HG03457 (cell line): ENCODE results near the gene TESMIN.

Experiments
- ATAC-seq: cut with Tn5 transposase; IDR thresholded peaks from one replicate; pipeline ENCODE4 v1.9.1; 2021; ENCODE audit warnings: moderate number of reproducible peaks; ENCODE audit not compliant: unreplicated experiment

Gene TESMIN

DNA sequence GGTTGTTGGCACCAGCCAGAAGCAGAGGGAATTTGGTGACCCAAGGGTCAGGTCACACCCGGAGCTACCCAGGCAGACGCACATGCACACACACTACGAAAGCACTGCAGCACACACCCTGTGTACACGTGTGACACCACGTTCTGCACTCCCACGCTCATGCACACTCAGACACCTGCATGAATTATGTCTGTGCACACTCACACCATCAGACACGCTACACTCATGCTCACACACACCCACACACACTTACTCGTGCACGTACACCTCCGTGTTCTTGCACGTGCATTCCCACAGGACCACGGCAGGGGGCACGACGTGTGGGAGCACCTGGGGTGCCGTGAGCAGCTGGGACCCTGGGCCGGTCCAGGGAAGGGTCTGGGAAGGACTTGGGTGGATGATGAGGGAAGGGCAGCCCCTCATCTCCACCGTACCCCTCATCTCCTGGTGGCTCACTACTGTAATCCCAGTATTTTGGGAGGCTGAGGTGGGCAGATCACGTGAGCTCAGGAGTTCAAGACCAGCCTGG is 87.8 kb downstream of the TESMIN start:
- ATAC-seq, result no peak

DNA sequence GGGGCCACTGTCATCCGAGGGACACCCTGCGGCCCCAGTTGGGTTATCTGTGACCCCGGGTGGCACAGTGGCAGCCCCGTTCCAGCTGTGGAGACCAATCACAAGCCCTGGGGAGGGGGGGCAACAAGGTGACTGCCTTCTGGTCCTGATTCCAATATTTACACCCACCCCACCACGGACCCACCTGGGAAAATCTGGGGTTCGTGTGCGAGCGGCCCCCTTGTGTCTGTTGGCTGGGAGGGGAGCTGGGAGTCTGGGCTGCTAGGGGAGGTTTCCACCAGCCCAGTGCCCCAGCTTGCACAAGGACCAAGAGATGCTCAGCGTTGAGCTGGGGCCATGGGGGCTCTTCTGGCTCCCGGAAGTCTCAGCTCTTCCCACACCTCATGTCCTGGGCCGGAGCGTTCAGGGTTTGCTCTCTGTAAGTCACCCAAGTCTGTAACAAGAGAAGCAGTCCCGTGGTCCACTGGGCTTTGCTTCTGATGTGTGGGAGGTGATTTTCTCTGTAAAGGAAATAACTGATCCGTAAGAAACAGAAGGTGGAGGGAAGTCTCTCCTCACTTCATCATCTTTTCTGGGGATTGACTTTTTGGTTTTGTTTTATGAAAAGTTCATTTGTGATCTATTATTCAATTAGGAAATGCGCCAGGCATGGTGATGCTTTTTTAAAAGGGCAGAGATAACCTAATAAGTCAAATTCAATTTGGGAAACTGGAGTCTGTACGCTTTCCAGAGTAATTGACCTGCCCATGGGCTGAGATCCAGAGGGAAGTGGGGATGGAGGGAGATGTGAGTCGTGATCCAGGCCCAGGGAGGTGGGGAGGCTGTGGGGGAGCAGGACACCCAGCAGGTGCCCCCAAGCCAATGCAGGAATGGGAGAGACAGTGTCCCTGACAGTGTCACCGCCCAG is 89.4 kb downstream of the TESMIN start:
- ATAC-seq, result no peak

GRCh38 chr11:68661014-68661413 is 90.3 kb downstream of the TESMIN start:
- no peak for ATAC-seq

- no peak for ATAC-seq
These were observed 91.1 kb downstream of the TESMIN start for GRCh38 chr11:68660066-68660810.

DNA sequence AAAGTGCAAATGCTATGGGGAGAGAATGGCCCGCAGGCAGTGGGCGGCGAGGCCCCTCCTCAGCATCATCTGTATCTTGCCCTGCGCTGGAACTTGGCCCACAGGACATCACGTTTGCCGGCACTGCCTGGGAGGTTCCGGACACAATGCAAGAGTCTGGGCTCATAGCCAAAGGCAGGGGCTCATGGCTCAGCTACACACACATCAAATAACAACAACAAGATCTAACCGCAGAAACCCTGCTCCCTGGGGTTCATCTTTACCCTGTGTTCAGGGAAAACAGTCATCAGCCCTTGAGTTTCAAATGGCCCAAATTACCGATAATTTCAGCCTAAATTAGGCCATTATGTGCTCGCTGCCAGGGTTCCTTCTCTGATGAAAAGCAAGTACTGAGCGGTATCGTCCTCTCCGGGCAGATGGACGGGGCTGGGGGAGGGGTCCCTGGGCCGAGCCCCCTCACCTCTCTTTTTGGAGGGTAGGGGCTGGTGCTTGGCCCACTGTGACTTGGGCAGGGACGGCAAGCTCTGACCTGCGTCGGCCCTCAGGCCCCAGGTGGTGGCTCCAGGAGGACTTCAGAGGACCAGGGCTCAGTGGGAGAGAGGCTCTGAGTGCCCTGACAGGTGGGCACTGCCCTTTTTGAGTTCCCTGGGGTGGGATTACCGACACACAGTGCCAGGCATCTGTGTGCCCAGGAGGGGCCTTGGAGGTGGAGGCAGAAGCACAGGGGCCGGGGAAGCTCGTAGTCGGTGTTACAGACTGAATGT is 92.0 kb downstream of the TESMIN start:
- ATAC-seq, result no peak

GRCh38 chr11:68658661-68659060 is 92.7 kb downstream of the TESMIN start:
- no peak for ATAC-seq

DNA sequence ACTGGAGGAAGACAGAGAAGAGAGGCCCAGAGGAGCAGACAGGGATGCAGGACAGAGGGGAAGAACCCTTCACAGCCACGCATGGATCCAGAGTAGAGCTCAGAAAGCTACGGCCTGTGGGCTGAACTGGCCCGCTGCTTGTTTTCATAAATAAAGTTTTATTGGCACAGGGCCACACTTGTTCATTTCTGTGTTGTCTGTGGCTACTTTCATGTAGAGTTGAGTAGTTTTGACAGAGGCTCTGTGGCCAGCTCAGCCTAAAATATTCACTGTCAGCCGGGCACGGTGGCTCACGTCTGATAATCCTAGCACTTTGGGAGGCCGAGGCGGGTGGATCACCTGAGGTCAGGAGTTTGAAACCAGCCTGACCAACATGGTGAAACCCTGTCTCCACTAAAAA is 93.2 kb downstream of the TESMIN start:
- ATAC-seq, result no peak
